Omental fat pad (tissue), 4 donors: Measurements from ENCODE around the gene TOX3. TPM values are rescaled to one million over a fixed set of nuclear protein-coding genes. Genes with fewer than 3 reads are reported as not detected.

Experiments
- ATAC-seq: fragments of 150-250 bp; one replicate; pipeline ENCODE4 v1.9.1; 2016; ENCODE audit warnings: mild to moderate bottlenecking, moderate library complexity; ENCODE audit not compliant: low FRiP score
- DNase-seq: peaks from one replicate; pipeline ENCODE4 v3.0.0-alpha.2; 2019; ENCODE audit warnings: low spot score
- total RNA-seq, 4 donors: library from RNA; depleted of rRNA; stranded (reverse); fragments of >200 nt; gene quantifications; one replicate each; pipeline ENCODE4 v1.1.0, GENCODE V29; 2016
- TF ChIP-seq, protein P1 (sequence below), 3 donors: fragments of 450-650 bp; IDR thresholded peaks; one replicate each; pipeline ENCODE4 v1.5.1; 2016 to 2017; ENCODE audit warnings: antibody characterized with exemption in 3 of 3, mild to moderate bottlenecking in 3 of 3, moderate library complexity in 2 of 3

TOX3 gene
- total RNA-seq, 4 donors from 2014 or later = 1.0 TPM; not detected in 3

DNA sequence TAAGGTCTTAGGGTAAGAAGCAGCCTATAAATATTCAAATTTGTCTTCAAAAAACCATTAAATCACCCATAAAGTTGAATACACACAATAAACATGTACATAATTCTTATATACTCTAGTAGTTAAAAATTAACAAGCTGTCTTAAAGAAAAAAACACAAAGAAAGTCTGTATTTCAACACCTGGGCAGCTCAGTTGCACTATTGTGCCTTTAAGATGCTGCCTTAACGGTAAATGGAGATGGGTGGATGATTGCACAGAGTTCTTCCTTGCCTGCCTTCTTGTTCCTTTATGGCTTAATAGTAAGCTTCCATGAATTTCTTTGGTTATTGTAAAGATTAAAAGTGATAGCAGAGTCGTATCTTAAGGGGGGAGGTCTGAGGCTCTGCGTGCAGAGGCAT lies 105.1 kb downstream of the TOX3 start:
- no peak for ATAC-seq
- TF ChIP-seq, protein P1, sequence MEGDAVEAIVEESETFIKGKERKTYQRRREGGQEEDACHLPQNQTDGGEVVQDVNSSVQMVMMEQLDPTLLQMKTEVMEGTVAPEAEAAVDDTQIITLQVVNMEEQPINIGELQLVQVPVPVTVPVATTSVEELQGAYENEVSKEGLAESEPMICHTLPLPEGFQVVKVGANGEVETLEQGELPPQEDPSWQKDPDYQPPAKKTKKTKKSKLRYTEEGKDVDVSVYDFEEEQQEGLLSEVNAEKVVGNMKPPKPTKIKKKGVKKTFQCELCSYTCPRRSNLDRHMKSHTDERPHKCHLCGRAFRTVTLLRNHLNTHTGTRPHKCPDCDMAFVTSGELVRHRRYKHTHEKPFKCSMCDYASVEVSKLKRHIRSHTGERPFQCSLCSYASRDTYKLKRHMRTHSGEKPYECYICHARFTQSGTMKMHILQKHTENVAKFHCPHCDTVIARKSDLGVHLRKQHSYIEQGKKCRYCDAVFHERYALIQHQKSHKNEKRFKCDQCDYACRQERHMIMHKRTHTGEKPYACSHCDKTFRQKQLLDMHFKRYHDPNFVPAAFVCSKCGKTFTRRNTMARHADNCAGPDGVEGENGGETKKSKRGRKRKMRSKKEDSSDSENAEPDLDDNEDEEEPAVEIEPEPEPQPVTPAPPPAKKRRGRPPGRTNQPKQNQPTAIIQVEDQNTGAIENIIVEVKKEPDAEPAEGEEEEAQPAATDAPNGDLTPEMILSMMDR (IDR thresholded peaks at IDR 0.05) = no peak
- DNase-seq = no peak

DNA sequence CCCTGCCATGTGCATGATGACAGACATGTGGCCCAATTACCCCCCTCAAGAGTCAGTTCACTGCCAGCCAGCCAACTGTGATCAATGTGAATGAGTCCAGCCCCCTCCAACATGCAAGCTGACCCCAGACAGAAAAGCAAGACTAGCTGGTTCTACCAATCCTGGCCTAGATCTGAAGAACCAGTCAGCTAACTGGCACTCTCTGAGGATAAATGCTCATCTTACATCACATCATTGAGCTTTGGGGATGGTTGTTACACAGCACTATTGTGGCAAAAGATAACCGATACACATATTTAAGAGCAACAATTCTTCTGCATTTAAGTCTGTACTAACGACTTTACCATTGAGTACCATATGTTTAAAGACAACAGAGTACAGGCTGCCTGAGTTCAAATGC lies 106.7 kb downstream of the TOX3 start:
- DNase-seq (no peak), ATAC-seq (no peak)
- TF ChIP-seq, protein P1 (IDR thresholded peaks at IDR 0.05) = no peak

DNA sequence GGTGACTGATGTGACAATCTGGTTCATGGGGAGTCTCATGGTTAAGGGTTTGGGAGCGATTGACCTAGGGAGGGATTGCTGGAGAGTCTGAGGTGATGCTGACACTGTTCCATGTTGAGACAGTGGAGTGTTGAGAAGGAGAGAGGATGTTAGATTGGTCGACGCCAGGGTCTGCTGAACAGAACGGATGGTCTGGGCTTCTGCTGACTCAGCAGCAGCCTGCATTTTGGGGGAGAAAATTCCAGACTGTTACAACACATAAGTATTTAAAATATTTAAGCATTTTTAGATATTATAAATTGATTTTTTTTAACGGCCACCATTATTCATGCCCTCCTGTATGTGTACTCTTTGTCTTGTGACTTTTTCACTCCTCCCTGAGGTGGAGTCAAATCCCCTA lies 107.2 kb downstream of the TOX3 start:
- no peak for ATAC-seq
- DNase-seq = no peak
- TF ChIP-seq, protein P1 (IDR thresholded peaks at IDR 0.05) = no peak

DNA sequence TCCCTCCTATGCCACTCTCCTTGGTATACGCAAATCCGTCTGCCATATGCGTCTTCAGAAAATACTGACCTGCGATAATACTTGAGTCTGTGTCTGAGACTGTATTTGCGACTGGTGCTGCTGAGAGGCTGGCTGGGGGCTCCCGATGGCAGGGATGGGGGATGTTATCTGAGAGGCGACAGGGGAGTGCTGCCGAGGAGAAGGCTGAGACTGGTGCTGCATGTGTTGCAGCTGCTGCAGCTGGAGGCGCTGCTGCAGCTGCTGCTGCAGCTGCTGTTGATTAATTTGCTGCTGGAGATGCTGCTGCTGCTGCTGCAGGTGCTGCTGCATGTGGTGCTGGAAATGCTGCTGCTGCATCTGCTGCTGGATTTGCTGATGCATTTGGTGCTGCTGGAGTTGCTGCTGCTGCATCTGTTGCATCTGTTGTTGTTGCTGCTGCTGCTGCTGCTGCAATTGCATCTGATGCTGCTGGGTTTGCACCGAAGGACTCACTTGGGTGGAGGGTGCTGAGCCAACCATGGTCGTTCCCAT lies 107.7 kb downstream of the TOX3 start:
- TF ChIP-seq, protein P1 (IDR thresholded peaks at IDR 0.05) = no peak
- ATAC-seq (no peak), DNase-seq (no peak)

DNA sequence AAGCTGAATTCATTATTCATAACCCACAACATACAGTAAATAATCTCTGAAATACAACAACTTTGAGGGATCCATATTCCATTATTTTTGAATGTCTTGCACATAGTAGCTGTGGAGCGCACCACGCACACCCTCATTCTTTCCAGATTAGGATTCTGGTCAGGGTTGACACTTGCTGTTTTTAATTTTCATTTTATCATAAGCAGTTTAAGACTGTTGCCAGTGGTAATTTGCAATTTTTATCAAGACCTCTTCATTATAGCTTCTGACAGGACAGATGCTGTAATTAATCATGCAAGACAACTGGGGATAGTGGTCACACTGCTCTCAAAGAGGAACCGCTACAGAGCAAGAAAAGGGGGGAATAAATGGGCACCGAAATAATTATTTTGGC lies 109.7 kb downstream of the TOX3 start:
- DNase-seq (no peak), ATAC-seq (no peak)
- TF ChIP-seq, protein P1 (IDR thresholded peaks at IDR 0.05) = no peak

DNA sequence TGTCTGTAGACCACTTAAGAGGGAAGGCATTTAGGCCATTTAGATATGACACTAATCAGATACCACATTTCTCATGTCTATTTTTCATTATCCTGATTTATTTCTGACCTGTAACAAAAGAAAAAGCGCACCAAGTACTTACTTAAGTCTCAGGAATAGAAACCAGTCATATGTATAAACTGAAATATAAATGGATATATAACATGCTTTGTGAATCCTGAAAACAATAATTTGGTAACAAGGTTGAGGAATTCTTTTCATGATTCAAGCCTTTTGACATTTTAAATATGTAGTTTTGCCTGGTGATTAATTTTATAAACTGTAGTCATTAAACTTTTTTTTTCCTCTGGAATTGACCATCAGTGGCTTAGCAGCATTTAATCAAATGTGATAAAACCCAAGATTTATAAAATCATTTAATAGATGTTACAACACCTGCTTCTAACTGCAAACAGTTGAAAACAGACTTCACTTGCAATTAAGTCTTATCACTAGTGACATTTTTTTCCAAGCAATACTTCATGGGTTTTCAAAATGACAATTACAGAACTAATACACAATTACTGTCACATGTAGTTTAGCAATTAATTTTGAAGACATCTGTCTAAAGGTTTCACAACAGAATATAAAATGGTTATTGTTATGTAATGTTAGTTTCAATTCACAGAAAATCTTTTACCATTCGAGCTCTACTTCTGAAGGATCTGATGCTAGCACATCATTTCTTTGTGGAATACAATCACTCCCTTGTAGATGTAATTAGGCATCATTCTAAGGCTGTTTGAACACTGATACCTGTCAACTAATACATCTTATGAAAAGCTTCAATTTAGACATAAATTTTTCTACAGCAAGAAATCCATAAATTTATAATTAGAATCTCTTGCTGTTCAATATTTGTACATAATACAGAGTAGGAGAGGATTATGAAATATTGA lies 110.3 kb downstream of the TOX3 start:
- TF ChIP-seq, protein P1 (IDR thresholded peaks at IDR 0.05) = no peak
- ATAC-seq = no peak

DNA sequence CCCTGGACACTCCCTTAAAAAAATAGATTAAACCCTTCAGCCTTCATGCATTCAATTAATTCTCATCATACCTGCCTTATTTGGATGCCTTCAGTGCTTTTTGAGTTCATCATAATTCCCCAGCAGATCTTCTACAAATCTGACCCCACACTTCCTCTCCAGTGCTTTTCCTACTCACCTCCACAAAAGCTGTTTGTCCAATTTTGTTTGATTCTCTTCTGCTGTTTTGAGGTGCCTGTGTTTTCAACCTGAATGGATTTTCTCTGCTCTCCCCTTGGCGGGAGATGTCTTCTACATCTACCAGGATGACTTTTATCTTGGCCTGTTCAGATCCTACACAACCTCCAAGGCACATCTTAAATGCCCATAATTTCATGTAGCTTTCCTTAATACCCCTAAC lies 112.7 kb downstream of the TOX3 start:
- no peak for DNase-seq
- no peak for ATAC-seq
- TF ChIP-seq, protein P1 (IDR thresholded peaks at IDR 0.05) = no peak

More for the DNA sequence above, 110.3 kb downstream of the TOX3 start:
- DNase-seq = no peak
